HepG2 (cell line): ENCODE results near the gene SPAG8. TPM values are rescaled to one million over a fixed set of nuclear protein-coding genes. Genes with fewer than 3 reads are reported as not detected.

Experiments
- CHCHD3 ChIP-seq: sonication (generic); formaldehyde crosslinking; IDR thresholded peaks from 2 replicates; pipeline ENCODE4 v1.8.0; 2022; ENCODE audit warnings: mild to moderate bottlenecking, missing genetic modification reagents, moderate library complexity
- CSRNP1 ChIP-seq: sonication (generic); formaldehyde crosslinking; IDR thresholded peaks from 2 replicates; pipeline ENCODE4 v1.8.1; 2023; ENCODE audit warnings: mild to moderate bottlenecking, missing genetic modification reagents
- FUBP1 ChIP-seq: sonication (generic); formaldehyde crosslinking; IDR thresholded peaks from 2 replicates; pipeline ENCODE4 v1.5.1; 2020; ENCODE audit warnings: missing genetic modification reagents, mild to moderate bottlenecking, borderline replicate concordance
- GABPB1 ChIP-seq: IDR thresholded peaks from 2 replicates; pipeline ENCODE4 v1.6.1; 2016; ENCODE audit warnings: mild to moderate bottlenecking, missing genetic modification reagents, moderate library complexity, missing compliant biosample characterization
- NCOR1 ChIP-seq: fragments of 200-600 bp; sonication (generic); IDR thresholded peaks from 2 replicates; pipeline ENCODE4 v1.7.0; 2017; ENCODE audit warnings: antibody characterized with exemption, low read length, borderline replicate concordance
- PAF1 ChIP-seq: IDR thresholded peaks from 2 replicates; pipeline ENCODE4 v1.6.1; 2016; ENCODE audit warnings: missing genetic modification reagents, missing compliant biosample characterization
- PAX8 ChIP-seq: sonication (generic); formaldehyde crosslinking; IDR thresholded peaks from 2 replicates; pipeline ENCODE4 v1.8.0; 2022; ENCODE audit warnings: mild to moderate bottlenecking, missing genetic modification reagents, borderline replicate concordance
- POGZ ChIP-seq: sonication (generic); formaldehyde crosslinking; IDR thresholded peaks from 2 replicates; pipeline ENCODE4 v1.4.0; 2020; ENCODE audit warnings: mild to moderate bottlenecking, missing genetic modification reagents
- SALL2 ChIP-seq: sonication (generic); formaldehyde crosslinking; IDR thresholded peaks from 2 replicates; pipeline ENCODE4 v1.8.1; 2023; ENCODE audit warnings: mild to moderate bottlenecking, missing genetic modification reagents, inconsistent platforms
- TCF12 ChIP-seq, 2 experiments: fragments of 450-650 bp in 1 of 2; sonication (generic) in 1 of 2; formaldehyde crosslinking in 1 of 2; IDR thresholded peaks; 2 replicates each; pipeline versions ENCODE4 v1.6.1 to v1.8.0; 2017 to 2022; ENCODE audit warnings: antibody characterized with exemption in 1 of 2, mild to moderate bottlenecking in 1 of 2, missing genetic modification reagents in 1 of 2, moderate library complexity in 1 of 2
- TCF7 ChIP-seq: sonication (generic); IDR thresholded peaks from 2 replicates; pipeline ENCODE4 v1.6.1; 2016; ENCODE audit warnings: antibody characterized with exemption, low read depth
- ZFP90 ChIP-seq: sonication (generic); formaldehyde crosslinking; IDR thresholded peaks from 2 replicates; pipeline ENCODE4 v1.8.0; 2022; ENCODE audit warnings: missing genetic modification reagents, mild to moderate bottlenecking, inconsistent platforms, borderline replicate concordance
- ZHX2 ChIP-seq, 2 experiments: sonication (generic) in 1 of 2; formaldehyde crosslinking in 1 of 2; IDR thresholded peaks; 2 replicates each; pipeline versions ENCODE4 v1.6.1 to v1.9.0; 2014 to 2022; ENCODE audit warnings: antibody characterized with exemption in 1 of 2, borderline replicate concordance in 1 of 2, inconsistent platforms in 1 of 2, low read depth in 1 of 2, missing genetic modification reagents in 1 of 2
- ZNF121 ChIP-seq: sonication (generic); formaldehyde crosslinking; IDR thresholded peaks from 2 replicates; pipeline ENCODE4 v1.5.0; 2020; ENCODE audit warnings: mild to moderate bottlenecking, missing genetic modification reagents
- ZNF160 ChIP-seq: sonication (generic); formaldehyde crosslinking; IDR thresholded peaks from 2 replicates; pipeline ENCODE4 v1.8.0; 2022; ENCODE audit warnings: mild to moderate bottlenecking, inconsistent platforms, missing genetic modification reagents
- ZNF691 ChIP-seq: sonication (generic); formaldehyde crosslinking; IDR thresholded peaks from 2 replicates; pipeline ENCODE4 v1.4.0; 2020; ENCODE audit warnings: missing genetic modification reagents, low read depth, mild to moderate bottlenecking, borderline replicate concordance
- polyA plus RNA-seq, 8 experiments: library from polyadenylated mRNA; depleted of rRNA in 3 of 8; stranded (reverse) in 7 of 8; unstranded in 1 of 8; fragments of >200 nt; fragmentation: Illumina TruSeq in 4 of 8; extraction: Trizol in 4 of 8; gene quantifications; 2 replicates each; pipeline versions ENCODE4 v1.2.1 to v1.2.3, GENCODE V29; 2011 to 2016; ENCODE audit warnings: low read depth in 4 of 8, missing spikeins in 1 of 8, mixed read lengths in 1 of 8; ENCODE audit not compliant: insufficient read depth in 1 of 8
- total RNA-seq, 5 experiments: library from RNA; depleted of rRNA; stranded (reverse); fragments of >200 nt; fragmentation: Illumina TruSeq; extraction: Trizol; gene quantifications; 2 replicates each; pipeline ENCODE4 v1.2.3, GENCODE V29; 2016; ENCODE audit warnings: low read depth in 1 of 5

The SPAG8 gene
- total and polyA plus RNA-seq, 2 of the 13 experiments (the other 11 are each of a cell fraction or from before 2014, with no cell fraction given): 0.18 to 0.27 TPM

GRCh38 chr9:35814841-35815543 is 2.9 kb upstream of the SPAG8 start, which contains the start of gene HINT2 (continued):
- no peak for TF ChIP-seq ZHX2 (IDR thresholded peaks at IDR 0.05; ENCODE audit: low read depth)
- TF ChIP-seq ZHX2 (CRISPR knock-in tag; IDR thresholded peaks at IDR 0.05; ENCODE audit: borderline replicate concordance): 0 out of 2 replicates have a peak, but pooled peaks have one; percentile 62
- no peak for TF ChIP-seq CHCHD3 (CRISPR knock-in tag)
- TF ChIP-seq CSRNP1 (CRISPR knock-in tag): 0 out of 2 replicates have a peak, but pooled peaks have one; percentile 46
- TF ChIP-seq GABPB1 (CRISPR knock-in tag): peak; percentile 62; the same call in 1 of the 2 replicates
- TF ChIP-seq TCF7: no peak
- peak; percentile 11; the same call in 1 of the 2 replicates for TF ChIP-seq ZNF691 (CRISPR knock-in tag)
- TF ChIP-seq POGZ: 0 out of 2 replicates have a peak, but pooled peaks have one; percentile 13
- peak; percentile 77; the same call in 1 of the 2 replicates for TF ChIP-seq ZFP90
- TF ChIP-seq ZNF160 (CRISPR knock-in tag): peak; percentile 54; the same call in 1 of the 2 replicates
- no peak for TF ChIP-seq ZNF121
- no peak for TF ChIP-seq PAX8 (CRISPR knock-in tag)
- no peak for TF ChIP-seq PAF1 (CRISPR knock-in tag)
- no peak for TF ChIP-seq TCF12 (IDR thresholded peaks at IDR 0.05)
- no peak for TF ChIP-seq TCF12 (CRISPR knock-in tag; IDR thresholded peaks at IDR 0.05)
- TF ChIP-seq NCOR1: peak; percentile 44; the same call in 1 of the 2 replicates
- peak; percentile 61; the same call in 1 of the 2 replicates for TF ChIP-seq SALL2 (CRISPR knock-in tag)
- no peak for TF ChIP-seq FUBP1 (CRISPR knock-in tag)
